ENCODE data around the gene EIF2S2.

DNA sequence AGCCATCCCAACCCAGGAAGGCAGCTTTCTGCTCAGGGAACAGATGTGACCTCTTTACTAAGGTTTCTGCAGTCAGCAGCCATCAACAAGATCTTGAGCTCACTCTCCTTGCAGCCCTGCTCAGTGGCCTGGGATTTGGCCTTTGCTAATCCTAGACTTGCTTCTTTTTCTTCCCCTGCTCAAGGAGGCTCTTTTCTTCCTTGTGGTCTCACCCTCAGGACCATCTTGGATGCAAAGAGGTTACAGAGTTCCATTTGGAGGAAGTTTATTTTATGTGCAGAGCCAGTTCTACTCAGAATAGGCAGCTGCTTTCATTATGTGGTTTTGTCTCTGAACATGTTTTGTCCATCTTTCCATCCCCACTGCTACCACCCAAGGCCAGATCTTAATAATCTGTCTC, 69.0 kb downstream of the EIF2S2 start:
- TF ChIP-seq ZNF396 (CRISPR knock-in tag; IDR thresholded peaks at IDR 0.05; ENCODE audit: borderline replicate concordance) (no peak), TEAD1 (CRISPR knock-in tag; IDR thresholded peaks at IDR 0.05) (no peak)
- TF ChIP-seq, protein P1, sequence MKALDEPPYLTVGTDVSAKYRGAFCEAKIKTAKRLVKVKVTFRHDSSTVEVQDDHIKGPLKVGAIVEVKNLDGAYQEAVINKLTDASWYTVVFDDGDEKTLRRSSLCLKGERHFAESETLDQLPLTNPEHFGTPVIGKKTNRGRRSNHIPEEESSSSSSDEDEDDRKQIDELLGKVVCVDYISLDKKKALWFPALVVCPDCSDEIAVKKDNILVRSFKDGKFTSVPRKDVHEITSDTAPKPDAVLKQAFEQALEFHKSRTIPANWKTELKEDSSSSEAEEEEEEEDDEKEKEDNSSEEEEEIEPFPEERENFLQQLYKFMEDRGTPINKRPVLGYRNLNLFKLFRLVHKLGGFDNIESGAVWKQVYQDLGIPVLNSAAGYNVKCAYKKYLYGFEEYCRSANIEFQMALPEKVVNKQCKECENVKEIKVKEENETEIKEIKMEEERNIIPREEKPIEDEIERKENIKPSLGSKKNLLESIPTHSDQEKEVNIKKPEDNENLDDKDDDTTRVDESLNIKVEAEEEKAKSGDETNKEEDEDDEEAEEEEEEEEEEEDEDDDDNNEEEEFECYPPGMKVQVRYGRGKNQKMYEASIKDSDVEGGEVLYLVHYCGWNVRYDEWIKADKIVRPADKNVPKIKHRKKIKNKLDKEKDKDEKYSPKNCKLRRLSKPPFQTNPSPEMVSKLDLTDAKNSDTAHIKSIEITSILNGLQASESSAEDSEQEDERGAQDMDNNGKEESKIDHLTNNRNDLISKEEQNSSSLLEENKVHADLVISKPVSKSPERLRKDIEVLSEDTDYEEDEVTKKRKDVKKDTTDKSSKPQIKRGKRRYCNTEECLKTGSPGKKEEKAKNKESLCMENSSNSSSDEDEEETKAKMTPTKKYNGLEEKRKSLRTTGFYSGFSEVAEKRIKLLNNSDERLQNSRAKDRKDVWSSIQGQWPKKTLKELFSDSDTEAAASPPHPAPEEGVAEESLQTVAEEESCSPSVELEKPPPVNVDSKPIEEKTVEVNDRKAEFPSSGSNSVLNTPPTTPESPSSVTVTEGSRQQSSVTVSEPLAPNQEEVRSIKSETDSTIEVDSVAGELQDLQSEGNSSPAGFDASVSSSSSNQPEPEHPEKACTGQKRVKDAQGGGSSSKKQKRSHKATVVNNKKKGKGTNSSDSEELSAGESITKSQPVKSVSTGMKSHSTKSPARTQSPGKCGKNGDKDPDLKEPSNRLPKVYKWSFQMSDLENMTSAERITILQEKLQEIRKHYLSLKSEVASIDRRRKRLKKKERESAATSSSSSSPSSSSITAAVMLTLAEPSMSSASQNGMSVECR (CRISPR knock-in tag; IDR thresholded peaks at IDR 0.05; ENCODE audit: borderline replicate concordance) = no peak
- TF ChIP-seq, protein P2, sequence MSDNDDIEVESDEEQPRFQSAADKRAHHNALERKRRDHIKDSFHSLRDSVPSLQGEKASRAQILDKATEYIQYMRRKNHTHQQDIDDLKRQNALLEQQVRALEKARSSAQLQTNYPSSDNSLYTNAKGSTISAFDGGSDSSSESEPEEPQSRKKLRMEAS (CRISPR knock-in tag; IDR thresholded peaks at IDR 0.05) = no peak

All from WTC11 (cell line).